GM19043 (cell line): Measurements from ENCODE around the gene TTLL3.

ENCODE experiments used
- ATAC-seq: cut with Tn5 transposase; IDR thresholded peaks from one replicate; pipeline ENCODE4 v1.9.1; 2021; ENCODE audit warnings: low read depth; ENCODE audit not compliant: unreplicated experiment

Gene TTLL3

DNA sequence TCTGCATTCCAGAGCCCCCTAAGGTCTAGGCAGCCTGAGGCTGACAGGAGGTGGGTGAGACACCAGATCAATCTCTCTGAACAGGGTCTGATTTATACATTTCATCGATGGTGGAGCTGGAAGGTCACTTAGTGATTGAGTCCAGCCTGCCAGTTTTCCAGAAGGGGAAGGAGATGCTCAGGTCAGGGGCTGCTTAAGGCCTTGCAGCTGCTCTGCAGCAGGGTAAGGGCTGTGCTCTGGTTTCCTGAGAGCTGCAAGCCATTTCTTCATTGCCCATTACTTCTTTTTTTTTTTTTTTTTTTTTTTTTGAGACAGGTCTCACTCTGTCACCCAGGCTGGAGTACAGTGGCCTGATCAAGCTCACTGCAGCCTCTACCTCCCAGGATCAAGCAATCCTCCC lies 28.5 kb upstream of the TTLL3 start:
- no peak for ATAC-seq

DNA sequence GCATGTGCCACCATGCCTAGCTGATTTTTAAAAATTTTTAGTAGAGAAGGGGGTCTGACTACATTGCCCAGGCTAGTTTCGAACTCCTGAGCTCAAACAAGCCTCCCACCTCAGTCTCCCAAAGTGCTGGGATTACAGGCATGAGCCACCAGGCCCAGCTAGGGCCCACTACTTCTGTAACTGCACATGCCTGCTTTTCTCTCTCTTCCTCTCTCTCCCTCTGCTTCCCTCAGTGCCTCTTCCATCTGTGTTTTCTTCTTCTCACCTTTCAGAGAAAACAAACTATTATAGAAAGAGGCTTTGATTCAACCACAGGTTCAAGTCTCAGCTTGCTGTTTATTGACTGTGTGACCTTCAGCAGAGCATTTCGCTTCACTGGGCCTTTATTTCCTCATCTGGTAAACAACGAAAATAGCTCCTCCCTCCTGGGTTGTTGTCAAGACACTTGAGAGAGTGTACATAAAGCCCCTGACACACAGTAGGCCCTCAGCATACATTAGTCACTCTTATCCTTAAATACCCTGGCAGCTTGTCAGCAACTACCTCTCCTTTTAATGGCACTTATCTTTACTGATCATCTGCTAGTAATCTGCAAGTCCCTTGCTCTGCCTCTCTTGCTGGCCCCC lies 28.0 kb upstream of the TTLL3 start:
- ATAC-seq: no peak

DNA sequence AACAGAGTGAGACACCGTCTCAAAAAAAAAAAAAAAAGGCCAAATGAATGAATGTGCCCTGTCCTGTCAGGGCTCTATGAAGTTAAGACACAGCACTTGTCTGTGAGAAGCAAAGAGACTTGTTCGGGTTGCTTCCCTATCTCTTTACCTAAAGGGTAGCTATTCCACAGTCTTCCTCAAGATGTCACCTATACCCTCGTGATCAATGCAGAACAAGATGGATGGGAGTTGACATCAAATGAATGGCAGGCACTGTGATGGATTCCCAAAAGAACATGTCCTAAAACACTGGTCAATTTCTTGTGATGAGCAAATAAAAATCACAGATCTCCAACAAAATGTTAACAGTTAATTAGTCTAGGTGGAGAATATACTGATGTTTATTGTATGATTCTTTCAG lies 27.3 kb upstream of the TTLL3 start:
- no peak for ATAC-seq

DNA sequence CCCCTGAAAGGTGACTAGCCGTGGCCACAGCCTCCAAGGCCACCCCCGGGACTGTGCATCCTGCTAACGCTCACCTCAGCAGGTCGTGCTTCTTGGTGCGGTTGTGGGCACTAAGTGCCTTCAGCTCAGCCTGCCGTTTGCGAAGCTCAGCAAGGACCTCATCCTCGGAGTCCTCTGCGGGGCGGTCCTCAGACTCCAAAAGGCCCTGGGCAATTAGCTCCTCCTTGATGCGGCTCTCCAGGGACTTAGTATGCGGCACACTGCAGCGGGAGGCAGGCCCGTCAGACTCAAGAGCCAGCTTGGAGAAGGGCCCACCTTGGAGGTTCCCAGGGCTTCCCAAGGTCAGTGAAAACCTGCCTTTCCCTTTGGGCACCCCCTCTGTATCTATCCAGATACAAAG lies 26.1 kb upstream of the TTLL3 start:
- no peak for ATAC-seq

DNA sequence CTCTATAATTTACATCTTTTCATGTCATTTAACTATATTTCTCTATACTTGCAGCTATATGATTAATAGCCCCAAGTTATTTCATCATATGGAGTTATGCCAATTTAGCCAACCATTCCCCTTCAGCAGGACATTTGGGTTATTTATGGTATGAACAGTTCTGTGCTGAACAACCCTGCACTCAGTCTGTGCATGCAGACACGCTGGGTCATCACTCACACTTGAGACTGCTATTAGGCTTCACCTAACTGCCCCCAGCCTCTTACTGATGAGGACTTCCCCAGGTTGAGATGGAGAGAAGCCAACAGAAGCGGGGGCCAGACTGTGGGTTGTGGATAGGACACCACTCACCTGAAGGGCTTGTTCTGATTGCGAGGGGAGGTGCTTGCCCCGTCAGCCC lies 25.1 kb upstream of the TTLL3 start:
- ATAC-seq: no peak

DNA sequence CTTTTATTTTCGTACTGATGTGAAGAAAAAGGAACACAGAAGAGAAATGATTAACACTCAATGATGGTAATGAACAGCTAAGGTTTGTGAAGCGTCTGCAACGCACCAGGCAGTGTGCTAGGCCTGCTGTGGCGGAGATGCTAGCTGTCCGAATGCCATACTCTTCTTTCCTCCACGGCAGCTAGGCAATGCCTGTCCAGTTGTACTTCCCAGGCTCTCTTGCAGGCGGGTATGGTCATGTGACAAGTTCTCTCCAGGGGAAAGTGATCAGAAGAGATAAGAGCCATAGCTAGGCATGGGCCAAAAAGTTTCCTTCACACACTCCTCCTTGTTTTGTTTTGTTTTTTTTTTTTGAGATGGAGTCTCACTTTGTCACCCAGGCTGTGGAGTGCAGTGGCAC lies 24.5 kb upstream of the TTLL3 start:
- ATAC-seq: no peak

DNA sequence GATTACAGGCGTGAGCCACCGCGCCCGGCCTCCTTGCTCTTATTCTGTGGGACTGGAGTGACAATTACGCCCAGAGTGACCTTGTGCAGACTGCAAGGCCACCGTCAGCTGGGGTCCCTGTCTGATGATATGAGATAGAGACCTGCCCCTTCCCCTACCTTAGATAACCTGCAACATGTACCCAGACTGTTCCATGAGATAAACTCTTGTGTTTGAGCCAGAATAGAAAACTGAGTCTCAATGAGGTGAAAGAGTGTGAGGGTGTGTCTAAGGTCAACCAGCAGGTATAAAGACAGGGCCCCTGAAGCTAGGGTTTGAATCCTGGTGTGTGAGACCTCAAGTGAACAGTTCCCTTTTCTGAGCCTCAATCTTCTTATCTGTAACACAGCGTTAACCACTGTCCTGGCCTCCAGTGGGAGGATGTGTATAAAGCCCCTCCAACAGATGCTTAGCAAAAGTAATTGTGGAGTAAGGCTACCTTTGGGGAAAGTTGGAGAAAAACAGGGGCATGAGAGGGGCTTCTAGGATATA lies 23.8 kb upstream of the TTLL3 start:
- no peak for ATAC-seq

DNA sequence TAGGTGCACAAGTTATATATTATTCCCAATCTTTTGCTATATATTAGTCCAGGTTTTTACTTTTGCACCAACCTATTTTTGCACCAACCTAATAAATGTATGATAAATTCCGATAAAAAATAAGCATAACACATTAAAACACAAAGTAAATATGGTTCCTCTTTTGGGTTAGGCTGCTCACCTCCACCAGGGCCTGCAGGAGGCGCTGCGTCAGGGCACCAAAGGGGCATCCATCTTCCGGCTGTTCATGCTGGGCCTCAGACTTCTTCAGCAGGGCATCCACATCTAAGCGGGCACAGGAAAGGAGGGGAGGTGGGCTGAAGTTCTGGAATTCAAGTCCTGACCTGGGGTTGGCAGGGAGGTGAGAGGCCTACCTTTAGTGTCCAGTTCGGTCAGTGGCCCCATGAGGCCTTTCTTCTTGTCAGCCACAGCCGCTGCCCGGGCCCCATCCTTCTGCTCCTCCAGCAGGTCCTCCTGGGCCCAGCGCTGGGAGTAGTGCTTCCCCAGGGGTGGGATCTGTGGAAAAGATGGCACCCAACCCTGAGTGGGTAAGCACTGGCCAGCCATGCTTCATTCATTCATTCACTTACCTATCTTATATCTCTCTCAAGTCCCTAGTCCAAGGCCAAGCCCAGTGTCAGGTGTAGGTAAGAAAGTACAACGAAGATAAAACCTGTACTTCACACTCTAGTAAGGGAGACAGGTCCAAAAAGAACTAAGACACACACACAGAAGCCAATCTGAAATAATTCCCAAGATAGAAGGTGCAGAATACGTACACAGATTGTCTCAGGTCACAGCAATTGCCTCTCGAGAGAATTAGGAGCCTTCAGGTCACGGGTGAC lies 23.0 kb upstream of the TTLL3 start:
- ATAC-seq: no peak

DNA sequence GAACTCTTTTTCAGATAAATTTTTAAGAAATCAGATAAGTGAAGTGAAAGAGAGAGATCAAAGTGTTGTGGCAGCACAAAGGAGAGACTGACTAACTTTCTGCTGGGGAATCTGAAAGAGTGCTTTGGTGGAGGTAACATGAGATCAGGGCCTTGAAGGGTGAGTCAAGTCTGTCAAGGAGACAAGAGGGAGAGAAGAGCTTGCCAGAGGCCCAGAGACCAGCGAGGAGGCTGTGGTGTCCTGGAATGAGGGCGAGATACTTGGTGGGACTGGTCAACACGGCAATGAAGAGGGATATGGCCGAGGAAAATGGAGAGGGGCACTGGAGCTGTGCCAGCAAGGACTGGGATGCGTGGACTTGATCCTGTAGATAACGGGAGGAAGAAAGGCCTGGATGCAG lies 22.3 kb upstream of the TTLL3 start:
- ATAC-seq: no peak

DNA sequence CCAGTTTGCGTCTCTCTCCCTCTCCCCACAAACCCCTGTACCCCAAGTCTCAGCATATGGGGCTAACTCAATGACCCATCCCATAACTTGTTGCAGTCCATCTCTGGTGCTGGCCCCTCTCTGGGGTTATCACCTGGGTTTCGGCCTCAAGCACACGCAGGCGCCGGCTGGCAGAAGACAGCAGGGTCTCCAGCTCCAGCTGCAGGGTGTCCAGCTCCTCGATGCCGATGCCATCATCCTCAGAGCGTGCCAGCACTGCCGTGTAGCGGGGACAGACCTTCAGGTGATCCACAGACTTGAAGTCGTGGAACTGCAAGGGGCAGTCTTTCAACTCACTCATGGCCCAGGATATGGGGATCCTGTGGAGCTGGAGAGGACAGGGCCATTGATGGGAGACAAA lies 18.9 kb upstream of the TTLL3 start:
- ATAC-seq: no peak

DNA sequence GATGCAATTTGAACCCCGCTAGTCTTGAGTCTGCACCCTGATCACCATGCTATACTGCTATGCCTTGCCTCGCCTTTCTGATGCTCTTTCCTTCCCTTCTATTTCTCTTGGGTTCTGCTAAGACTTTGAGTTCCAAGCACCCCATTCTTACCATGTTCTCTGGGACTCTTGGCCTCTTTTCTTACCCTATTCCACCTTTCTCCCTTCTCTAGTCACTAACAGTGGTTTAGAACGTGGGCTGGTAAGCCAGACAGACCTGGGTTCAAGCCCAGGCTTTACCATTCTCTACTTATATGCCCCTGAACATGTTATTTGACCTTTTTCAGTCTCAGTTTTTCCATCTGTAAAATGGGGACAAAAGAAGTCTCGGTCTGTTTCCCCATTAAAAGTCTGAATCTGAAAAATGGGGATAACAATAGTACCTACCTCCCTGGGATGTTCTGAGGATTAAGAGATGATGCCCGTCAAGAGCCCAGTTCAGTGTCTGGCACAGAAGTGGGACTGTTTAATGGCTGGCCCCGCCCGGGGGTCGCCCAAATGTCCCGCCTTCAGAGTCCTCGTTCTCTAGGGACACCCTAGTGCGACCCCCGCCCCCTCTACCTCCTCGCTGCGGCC lies 18.2 kb upstream of the TTLL3 start:
- no peak for ATAC-seq

DNA sequence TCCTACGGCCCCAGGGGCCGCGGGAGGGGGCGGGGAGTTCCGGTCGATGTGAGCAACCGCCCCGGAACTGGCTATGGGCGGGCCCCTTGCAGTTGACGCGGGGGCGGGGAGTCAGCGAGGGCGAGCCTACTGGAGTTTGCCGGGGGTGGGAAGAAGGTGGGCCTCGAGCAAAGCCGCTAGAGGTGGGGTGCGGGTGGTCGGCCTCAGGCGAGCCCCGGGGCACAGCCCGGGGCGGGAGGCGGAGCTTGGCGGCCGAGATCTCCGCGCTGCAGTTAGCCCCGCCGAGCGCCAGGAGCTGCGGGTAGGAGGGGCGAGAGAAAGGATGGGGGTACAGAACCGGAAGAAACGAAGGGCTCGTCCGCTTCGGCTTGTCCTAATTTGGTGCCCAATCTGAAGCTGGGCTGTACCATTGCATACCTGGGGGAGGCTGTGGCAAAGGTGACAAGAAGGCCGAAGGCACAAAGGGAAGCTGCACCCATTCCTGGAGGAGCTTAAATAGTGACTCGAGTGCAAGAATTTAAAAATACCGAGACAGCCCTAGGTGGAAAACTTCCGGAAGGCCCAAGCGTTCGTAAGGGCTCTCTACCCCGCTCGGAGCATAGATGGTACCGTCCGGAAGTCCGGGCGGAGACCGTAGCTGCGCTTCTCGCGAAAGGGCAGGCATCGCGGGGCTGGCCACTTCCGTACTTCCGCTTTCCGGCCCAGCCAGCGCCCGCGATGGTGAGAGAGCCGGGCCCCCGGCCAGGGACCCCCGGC lies 17.5 kb upstream of the TTLL3 start, which contains the start of the genes ARPC4 and TADA3:
TSS of gene ARPC4 (plus strand) at position 678 of the 756 bp plus-strand sequence. CDS start at position 718, 40 bp downstream.
TSS of gene TADA3 (minus strand) at position 69 of the 756 bp plus-strand sequence. CDS start 1,007 bp downstream, outside the sequence.
- peak; percentile 74 for ATAC-seq

DNA sequence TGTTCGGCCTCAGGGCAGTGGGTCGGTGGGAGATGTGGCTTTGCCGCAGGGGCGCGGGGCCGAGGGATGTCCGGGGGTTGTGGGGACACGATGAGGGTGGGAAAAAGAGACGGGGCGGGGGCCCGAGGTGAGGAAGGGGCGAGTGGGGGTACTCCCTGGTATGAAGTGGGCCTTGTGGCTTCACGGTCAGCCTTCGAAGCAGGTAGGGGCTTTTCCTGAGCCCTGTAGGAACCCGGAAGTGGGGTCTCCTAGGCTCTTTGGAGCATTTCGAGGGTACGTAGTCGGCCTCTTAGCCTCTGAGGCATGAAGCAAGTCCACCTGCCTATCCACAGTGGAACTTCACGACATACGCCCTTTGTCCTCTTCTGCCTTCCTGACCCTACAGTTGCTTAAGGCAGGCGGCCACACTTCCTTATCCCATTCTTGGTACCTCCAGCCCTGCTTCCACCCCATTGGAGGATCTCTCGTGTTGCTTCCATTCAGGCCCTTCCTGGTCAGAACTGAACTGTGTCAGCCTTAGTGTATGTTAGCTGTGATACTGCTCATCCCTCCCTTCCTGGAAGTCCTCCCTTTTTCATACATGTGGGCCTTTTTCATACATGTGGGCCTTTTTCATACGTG lies 16.8 kb upstream of the TTLL3 start:
- ATAC-seq: no peak

DNA sequence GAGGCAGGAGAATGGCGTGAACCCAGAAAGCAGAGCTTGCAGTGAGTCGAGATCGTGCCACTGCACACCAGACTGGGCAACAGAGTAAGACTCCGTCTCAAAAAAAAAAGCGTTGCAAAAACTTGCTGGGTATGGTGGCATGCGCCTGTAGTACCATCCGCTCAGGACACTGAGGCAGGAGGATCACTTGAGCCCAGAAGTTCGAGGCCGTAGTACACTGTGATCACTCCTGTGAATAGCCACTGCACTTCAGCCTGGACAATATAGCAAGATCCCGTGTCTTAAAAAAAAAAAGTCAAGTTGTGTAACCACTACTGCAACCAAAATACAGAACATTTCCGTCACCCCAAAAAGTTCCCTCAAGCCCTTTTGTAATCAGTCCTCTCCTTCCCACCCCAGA lies 15.7 kb upstream of the TTLL3 start:
- ATAC-seq: no peak

DNA sequence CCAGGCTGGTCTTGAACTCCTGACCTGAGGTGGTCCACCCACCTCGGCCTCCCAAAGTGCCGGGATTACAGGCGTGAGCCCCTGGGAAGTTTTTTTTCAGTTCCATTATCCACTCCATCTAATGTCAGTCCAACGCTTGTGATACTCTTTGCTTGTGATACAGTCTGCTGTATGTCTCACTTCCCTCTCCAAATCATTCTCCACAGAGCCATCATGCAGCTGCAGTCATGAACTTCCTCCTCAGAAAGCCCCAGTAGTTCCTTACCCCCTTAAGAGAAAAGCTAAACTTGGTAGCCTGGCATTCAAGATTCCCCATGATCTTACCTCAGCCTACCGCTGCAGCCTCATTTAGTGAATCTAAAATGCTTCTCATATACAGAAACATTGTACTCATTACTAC lies 14.9 kb upstream of the TTLL3 start:
- ATAC-seq: no peak

DNA sequence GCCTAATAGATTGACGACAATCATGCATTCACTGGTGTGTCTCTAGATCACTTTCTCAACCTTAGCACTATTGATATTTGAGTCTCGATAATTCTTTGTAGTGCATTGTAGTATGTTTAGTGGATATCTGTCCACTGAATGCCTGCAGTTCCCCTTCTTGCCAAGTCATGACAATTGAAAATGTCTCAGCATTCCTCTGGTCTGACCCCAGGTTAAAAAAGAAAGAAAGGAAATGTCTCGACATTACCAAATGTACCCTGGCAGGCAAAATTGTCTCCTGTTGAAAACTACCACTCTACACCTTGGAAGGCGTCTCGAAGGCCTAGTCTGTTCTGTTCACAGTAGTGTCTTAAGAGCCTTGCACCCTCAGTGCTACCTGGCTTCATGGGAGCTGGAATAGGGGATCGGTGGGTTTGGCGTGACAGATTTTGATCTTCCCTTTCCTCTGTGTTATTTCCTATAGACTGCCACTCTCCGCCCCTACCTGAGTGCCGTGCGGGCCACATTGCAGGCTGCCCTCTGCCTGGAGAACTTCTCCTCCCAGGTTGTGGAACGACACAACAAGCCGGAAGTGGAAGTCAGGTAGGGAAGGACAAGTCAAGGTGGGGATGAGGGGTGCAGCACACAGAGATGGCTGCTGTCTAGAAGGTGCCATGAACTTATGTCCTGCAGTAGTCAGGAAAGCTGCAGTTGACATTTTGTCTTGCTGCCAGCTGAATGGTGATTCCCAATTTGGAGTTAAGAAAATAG lies 12.7 kb upstream of the TTLL3 start:
- no peak for ATAC-seq

DNA sequence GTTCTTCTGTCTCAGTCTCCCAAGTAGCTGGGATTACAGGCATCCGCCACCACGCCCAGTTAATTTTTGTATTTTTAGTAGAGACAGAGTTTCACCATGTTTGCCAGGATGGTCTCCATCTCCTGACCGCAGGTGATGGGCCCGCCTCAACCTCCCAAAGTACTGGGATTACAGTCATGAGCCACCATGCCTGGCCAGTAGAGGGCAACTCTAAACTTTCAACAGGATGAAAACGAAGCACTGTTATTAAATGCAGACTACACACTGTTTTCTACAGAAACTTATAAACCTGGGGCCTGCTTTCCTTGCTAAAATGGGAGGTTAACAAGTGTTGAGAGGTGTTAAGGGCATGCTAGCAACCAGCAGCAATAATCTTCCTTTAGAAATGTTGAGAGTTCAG lies 9.5 kb upstream of the TTLL3 start:
- no peak for ATAC-seq

DNA sequence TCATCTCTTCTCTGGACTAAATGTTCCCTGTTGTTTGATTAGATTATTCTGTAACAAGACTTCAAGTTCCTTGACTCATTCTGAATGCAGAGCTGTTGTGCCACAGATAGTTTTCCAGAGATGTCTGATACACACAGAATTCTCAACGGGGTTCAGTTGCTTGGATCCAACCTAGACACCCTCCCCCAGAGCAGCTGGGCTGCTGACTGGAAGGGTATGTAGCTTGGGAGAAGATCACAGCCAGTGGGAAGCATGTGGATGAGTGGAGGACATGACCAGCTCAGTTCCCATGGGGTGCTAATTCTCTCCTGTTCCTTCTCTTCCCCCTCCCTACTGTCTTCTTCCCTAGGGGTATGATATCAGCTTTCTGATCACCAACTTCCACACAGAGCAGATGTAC lies 6.6 kb upstream of the TTLL3 start:
- no peak for ATAC-seq

DNA sequence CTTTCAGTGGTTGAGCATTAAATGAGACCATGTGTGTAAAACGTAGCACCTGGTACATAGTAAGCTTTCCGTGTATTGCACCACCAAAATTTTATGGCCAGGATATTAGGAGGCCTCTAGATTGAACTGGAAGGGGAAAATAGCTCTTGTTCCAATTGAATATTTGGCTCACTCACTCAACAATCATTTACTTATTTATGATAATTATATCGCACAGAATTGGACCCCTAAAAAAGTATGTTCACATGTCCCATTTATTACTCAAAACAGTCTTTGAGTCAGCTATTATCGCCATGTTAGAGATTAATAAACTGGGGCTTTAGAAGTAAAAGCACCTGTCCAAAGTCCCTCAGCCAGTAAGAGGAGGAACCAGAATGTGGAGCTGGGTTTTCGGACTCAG lies 5.1 kb upstream of the TTLL3 start:
- ATAC-seq: no peak

DNA sequence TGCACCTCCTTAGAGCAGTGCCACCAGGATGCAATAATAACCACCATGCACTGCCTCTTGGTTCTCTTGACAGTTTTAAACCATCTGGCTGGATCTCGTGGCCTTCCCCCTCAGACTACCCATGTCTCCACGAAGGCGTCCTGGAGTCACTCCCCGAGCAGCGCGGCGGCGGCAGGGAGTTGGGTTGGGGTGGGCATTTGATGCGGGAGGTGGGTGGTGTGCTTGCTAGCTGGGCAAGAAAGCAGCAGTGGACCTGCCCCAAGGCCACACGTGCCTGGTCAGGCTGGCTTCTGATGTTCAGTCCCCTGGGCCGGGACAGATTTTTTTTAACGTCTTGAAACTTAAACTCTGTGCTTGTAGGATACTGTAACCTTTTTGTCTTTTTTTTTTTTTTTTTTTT lies 3.9 kb upstream of the TTLL3 start:
- no peak for ATAC-seq
